HG03558 (cell line): Measurements from ENCODE around the gene EFHB.
"Not testable (repeated sequence)": the region's sequence is repeated elsewhere in the genome, so short reads cannot be mapped to it uniquely, and the experiment has no call there.

Experiments
- ATAC-seq: cut with Tn5 transposase; IDR thresholded peaks from one replicate; pipeline ENCODE4 v1.9.1; 2021; ENCODE audit warnings: moderate number of reproducible peaks; ENCODE audit not compliant: unreplicated experiment; ENCODE audit errors: extremely low read depth

EFHB gene

GRCh38 chr3:19934098-19934566 lies at the start of gene EFHB:
TSS of gene EFHB (minus strand) at chr3:19934217. CDS start at chr3:19934018, 199 bp downstream.
- ATAC-seq: no peak

DNA sequence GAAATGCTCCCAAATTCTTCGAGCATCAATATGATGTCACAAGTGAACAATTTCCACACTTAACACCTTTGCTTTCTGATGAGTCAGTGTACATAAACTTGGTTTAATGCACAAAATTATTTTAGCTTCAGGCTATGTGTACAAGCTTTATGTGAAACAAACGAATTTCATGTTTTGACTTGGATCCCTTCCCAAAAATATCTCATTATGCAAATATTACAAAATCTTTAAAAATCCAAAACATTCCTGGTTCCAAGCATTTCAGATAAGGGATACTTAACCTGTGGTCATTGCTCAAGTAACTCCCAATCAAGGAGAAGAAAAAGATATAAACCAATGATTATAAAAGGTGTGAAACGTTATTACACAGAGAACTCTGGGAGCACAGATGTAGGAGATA lies 38.0 kb upstream of the EFHB start:
- ATAC-seq: no peak

- no peak for ATAC-seq
These were observed 36.3 kb upstream of the EFHB start for GRCh38 chr3:19970327-19970726.

DNA sequence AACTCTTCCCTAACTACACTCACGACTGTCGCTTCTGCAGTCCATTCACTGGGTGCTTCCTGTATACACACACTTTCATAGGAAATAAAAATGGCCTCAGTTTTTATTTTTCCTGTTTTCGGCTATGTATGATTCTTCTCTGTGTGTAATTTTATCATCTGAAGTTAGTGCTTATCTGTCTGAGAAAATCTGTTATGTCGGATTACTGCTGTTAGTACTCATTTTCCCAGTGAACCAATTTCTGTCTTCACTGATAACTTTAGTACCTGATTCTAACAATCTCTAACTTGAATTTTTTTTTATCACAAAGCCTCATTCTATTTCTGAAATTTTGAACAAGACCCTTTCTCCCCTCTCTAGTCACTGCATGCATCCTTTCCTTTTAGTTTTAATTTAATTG lies 33.8 kb upstream of the EFHB start:
- no peak for ATAC-seq

DNA sequence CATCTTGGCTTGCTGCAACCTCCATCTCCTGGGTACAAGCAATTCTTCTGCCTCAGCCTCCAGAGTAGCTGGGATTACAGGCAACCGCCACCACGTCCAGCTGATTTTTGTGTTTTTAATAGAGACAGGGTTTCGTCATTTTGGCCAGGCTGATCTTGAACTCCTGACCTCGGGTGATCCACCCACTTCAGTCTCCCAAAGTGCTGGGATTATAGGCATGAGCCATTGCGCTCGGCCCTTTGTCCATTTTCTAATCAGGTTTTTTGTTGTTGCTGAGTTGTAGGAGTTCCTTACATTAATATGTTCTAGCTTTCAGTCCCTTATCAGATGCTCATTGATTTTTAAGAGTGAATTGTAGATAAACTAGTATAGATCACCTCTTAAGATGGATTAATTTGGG lies 33.2 kb upstream of the EFHB start:
- no peak for ATAC-seq

DNA sequence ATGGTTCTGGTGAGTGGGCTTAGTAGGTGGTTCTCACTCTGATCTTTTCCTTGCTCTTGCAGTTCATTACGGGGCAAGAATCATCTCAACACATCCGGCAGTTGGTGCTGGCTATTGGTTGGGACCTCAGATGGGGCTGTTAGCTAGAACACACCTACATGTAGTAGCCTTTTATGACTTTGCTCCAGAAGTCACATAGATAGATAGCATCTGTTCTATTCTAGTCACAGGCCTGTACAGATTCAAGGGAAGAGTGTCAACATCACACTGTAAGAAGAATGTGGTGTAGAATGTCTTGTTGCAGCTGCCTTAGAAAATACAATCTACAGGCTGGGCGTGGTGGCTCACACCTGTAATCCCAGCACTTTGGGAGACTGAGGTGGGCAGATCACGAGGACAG lies 27.9 kb upstream of the EFHB start:
- no peak for ATAC-seq

DNA sequence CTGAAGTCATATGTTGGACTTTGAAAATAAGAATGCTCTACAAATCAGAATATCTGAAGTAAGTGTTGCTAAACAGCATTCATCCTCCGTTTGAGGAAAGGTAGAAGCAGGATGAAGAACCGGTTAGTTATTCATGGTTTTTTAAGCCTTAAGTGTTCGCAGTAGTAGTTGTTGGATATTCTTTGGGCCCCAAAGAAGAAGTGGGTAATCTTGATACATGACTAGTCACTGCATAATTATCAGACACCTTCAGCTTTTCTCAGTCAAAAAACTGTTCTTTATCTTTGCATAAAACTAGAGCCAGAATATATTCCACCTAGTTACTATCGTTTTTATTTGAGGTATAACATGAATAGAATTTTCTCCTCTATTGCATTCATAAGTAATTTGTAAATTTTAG lies 26.7 kb upstream of the EFHB start:
- ATAC-seq: no peak

DNA sequence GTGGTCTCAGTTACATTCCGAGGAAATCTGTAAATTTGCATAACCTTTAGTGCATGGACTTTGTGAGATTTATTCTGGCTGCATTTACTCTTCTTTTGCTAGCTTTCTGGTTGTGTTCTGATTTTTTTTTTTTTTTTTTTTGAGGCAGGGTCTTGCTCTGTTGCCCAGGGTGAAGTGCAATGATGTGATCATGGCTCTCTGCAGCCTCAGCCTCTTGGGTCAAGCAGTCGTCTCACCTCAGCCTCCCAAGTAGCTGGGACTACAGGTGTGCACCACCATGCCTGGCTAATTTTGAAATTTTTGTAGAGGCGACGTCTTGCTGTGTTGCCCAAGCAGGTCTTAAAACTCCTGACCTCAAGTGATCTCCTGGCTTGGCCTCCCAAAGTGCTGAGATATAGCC lies 25.5 kb upstream of the EFHB start:
- ATAC-seq: no peak

DNA sequence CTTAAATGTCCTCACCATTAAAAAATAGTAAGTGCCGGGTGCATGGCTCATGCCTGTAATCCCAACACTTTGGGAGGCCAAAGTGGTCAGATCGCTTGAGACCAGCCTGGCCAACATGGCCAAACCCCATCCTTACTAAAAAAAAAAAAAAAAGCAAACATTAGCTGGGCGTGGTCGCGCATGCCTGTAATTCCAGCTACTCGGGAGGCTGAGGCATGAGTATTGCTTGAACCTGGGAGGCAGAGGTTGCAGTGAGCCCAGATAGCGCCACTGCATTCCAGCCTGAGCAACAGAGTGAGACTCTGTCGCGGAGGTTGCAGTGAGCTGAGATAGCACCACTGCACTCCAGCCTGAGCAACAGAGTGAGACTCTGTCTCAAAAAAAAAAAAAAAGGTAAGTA lies 23.3 kb upstream of the EFHB start:
- ATAC-seq: not testable (repeated sequence)

DNA sequence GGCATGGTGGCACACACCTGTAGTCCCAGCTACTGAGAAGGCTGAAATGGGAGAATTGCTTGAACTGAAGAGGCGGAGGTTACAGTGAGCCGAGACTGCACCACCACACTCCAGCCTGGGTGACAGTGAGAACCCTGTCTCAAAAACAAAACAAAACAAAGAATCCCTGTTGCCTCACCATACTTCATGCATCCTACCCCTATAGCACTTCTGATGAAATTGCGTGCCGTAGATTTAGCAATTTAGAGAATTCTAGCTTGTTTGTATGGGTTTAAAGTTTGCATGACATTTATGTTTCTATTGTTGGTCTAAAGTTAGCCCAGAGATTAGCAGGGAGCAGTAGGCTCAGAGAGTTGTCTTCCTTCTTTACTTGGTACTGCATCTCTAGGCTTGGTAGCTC lies 20.7 kb upstream of the EFHB start:
- ATAC-seq: no peak

GRCh38 chr3:19950316-19950715 lies 16.3 kb upstream of the EFHB start:
- ATAC-seq: no peak

GRCh38 chr3:19948226-19948591 lies 14.2 kb upstream of the EFHB start:
- ATAC-seq: no peak

- no peak for ATAC-seq
These were observed 13.7 kb upstream of the EFHB start for GRCh38 chr3:19947549-19948225.

- ATAC-seq: peak; percentile 94
These were observed 13.0 kb upstream of the EFHB start, which contains the start of gene RAB5A for GRCh38 chr3:19946832-19947548. TSS of gene RAB5A (plus strand) at chr3:19947097. CDS start at chr3:19950899, 3,802 bp downstream.

GRCh38 chr3:19945969-19946831 lies 12.2 kb upstream of the EFHB start:
- ATAC-seq: no peak

GRCh38 chr3:19945534-19945933 lies 11.5 kb upstream of the EFHB start:
- ATAC-seq: no peak

- ATAC-seq: no peak
These were observed 6.6 kb upstream of the EFHB start for GRCh38 chr3:19940643-19941042.

DNA sequence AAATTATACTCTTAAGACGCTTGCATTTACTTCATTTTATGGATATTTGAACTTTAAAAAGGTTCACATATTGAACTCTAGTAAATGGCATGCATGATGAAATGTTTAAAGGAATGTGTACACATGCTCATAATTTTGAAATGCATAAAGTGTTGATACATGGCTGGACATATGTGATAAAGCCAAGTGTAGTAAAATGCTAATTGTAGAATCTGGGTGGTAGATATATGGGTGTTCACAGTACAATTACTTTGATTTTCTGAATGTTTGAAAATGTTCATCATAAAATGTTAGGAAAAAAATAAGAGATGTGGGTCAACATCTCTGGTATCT lies 4.2 kb upstream of the EFHB start:
- no peak for ATAC-seq

GRCh38 chr3:19937459-19938294 lies 3.7 kb upstream of the EFHB start:
- ATAC-seq: no peak

DNA sequence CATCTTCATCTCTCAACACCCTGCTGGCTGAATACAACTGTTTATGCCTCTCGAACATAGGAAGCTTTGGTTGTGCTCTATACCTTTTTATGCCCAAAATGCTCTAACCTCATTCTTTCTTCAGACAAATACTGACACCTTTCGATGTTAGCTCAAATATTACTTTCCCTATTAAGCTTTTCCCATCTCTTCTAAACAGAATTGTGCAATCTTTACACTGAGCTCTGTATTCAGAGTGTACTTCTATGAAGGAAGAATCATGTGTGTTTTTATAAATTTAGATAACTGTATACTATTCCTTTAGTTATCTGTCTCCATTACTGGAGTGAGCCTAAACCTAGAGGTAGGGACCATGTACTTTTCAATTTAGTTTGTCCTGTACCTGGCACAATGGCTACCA lies 1.6 kb downstream of the EFHB start:
- ATAC-seq: no peak
